GM18507 (cell line): ENCODE results near the gene NEAT1.

Experiments used
- DNase-seq: peaks from one replicate; pipeline ENCODE4 v3.0.0; 2011; ENCODE audit warnings: low read depth; ENCODE audit not compliant: insufficient read length; ENCODE audit errors: extremely low spot score
- FAIRE-seq: peaks from 2 replicates; lab custom pipeline; 2011; peaks lifted over from hg19 to GRCh38; lab: Jason Lieb, UNC

NEAT1 gene

GRCh38 chr11:65473278-65473860, 50.8 kb downstream of the NEAT1 start:
- FAIRE-seq: no peak
- no peak for DNase-seq

GRCh38 chr11:65474864-65475263, 52.3 kb downstream of the NEAT1 start:
- DNase-seq (no peak), FAIRE-seq (no peak)

- FAIRE-seq (no peak), DNase-seq (no peak)
Measured at GRCh38 chr11:65476632-65477148, 54.1 kb downstream of the NEAT1 start.

- DNase-seq (peak; percentile 89), FAIRE-seq (peak; percentile 73)
Measured at GRCh38 chr11:65477149-65477965, 54.8 kb downstream of the NEAT1 start.

- DNase-seq (no peak), FAIRE-seq (no peak)
Measured at GRCh38 chr11:65478388-65479183, 56.0 kb downstream of the NEAT1 start.

GRCh38 chr11:65479184-65480145, 56.9 kb downstream of the NEAT1 start:
- no peak for DNase-seq

GRCh38 chr11:65482306-65482850, 59.8 kb downstream of the NEAT1 start:
- no peak for FAIRE-seq
- no peak for DNase-seq

More at GRCh38 chr11:65479184-65480145, 56.9 kb downstream of the NEAT1 start:
- FAIRE-seq: no peak

GRCh38 chr11:65485920-65486219, 63.3 kb downstream of the NEAT1 start:
- no peak for DNase-seq
- FAIRE-seq: no peak

- DNase-seq: no peak
Measured at GRCh38 chr11:65486570-65487466, 64.2 kb downstream of the NEAT1 start.

GRCh38 chr11:65487467-65488272, 65.1 kb downstream of the NEAT1 start:
- no peak for DNase-seq

More at GRCh38 chr11:65486570-65487466, 64.2 kb downstream of the NEAT1 start:
- no peak for FAIRE-seq

GRCh38 chr11:65488273-65489034, 65.9 kb downstream of the NEAT1 start:
- FAIRE-seq: no peak
- DNase-seq: no peak

More at GRCh38 chr11:65487467-65488272, 65.1 kb downstream of the NEAT1 start:
- no peak for FAIRE-seq

GRCh38 chr11:65489035-65489705, 66.6 kb downstream of the NEAT1 start:
- no peak for FAIRE-seq
- no peak for DNase-seq

- DNase-seq (no peak), FAIRE-seq (no peak)
Measured at GRCh38 chr11:65489706-65490320, 67.2 kb downstream of the NEAT1 start.

- FAIRE-seq (no peak), DNase-seq (no peak)
Measured at GRCh38 chr11:65491163-65491465, 68.5 kb downstream of the NEAT1 start.

GRCh38 chr11:65491614-65492386, 69.2 kb downstream of the NEAT1 start:
- FAIRE-seq (peak; percentile 5), DNase-seq (no peak)
